ENCODE measurements around the gene BRDT. TPM values are rescaled to one million over a fixed set of nuclear protein-coding genes. Genes with fewer than 3 reads are reported as not detected.

The BRDT gene
- total RNA-seq, 1 donor from 2014 or later = not detected

- Histone ChIP-seq H3K4me3 (ENCODE audit: low read length in 3 of 3) (no peak overlapping the region), H3K27me3 (ENCODE audit: control insufficient read depth in 3 of 3, insufficient read depth in 3 of 3, low read length in 3 of 3) (no peaks in the 10 kb centered on the region), H3K9me3 (ENCODE audit: control insufficient read depth in 3 of 3, low read length in 3 of 3) (no peaks in the 10 kb centered on the region), H3K36me3 (ENCODE audit: control insufficient read depth in 3 of 3, insufficient read depth in 3 of 3, low read length in 3 of 3) (no peaks in the 10 kb centered on the region), H3K4me1 (ENCODE audit: control insufficient read depth in 3 of 3, insufficient read depth in 3 of 3, low read length in 3 of 3) (no peaks in the 10 kb centered on the region), H3K27ac (ENCODE audit: low read depth, low read length) (no peak overlapping the region), H3K9ac (ENCODE audit: low read depth in 1 of 3, low read length in 3 of 3) (no peak overlapping the region)
Observed at GRCh38 chr1:91928026-91928425, 21.2 kb upstream of the BRDT start.

- Histone ChIP-seq H3K9me3 (ENCODE audit: control insufficient read depth in 3 of 3, low read length in 3 of 3) (no peaks in the 10 kb centered on the region), H3K4me1 (ENCODE audit: control insufficient read depth in 3 of 3, insufficient read depth in 3 of 3, low read length in 3 of 3) (no peaks in the 10 kb centered on the region), H3K36me3 (ENCODE audit: control insufficient read depth in 3 of 3, insufficient read depth in 3 of 3, low read length in 3 of 3) (no peaks in the 10 kb centered on the region), H3K27me3 (ENCODE audit: control insufficient read depth in 3 of 3, insufficient read depth in 3 of 3, low read length in 3 of 3) (no peaks in the 10 kb centered on the region), H3K27ac (ENCODE audit: low read depth, low read length) (no peak overlapping the region), H3K4me3 (ENCODE audit: low read length in 3 of 3) (no peak overlapping the region), H3K9ac (ENCODE audit: low read depth in 1 of 3, low read length in 3 of 3) (peak overlapping the region in 1 of 3 donors; percentile 8)
Observed at GRCh38 chr1:91929250-91929649, 20.0 kb upstream of the BRDT start.

DNA sequence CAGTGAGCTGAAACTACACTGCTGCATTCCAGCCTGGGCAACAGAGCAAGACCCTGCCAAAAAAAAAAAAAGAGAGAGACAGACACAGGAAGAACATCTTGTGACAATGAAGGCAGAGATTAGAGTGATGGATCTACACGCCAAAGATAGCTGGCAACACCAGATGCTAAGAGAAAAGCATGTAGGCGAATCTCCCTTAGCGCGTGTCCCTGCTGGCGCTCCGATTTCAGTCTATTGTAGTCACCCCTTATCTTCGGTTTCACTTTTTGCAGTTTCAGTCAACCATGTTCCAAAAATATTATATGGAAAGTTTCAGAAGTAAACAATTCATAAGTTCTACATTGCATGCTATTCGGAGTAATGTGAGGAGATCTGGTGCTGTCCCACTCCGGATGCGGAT is 11.6 kb upstream of the BRDT start:
- no peak overlapping the region for H3K4me3 ChIP-seq (ENCODE audit: low read length in 3 of 3)

DNA sequence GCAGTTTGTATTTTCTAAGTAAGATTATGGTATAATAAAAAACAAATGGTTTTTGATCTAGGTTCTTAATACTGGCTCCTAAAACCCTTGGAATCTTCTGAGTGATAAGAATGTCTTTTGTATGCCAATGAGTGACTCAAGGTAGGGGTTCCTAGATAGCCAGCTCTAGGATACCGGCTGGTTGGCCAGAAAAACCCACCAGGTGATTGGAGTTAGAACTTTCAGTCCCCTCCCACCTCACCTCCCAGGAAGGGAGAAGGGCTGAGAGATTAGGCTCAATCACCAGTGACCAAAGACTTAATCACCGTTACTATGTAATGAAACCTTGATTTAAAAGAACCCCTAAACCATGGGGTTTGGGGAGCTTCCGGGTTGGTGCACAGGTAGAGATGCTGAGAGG is 8.7 kb upstream of the BRDT start:
- Histone ChIP-seq H3K27ac (ENCODE audit: low read depth, low read length) (no peak overlapping the region), H3K9me3 (ENCODE audit: control insufficient read depth in 3 of 3, low read length in 3 of 3) (no peaks in the 10 kb centered on the region), H3K27me3 (ENCODE audit: control insufficient read depth in 3 of 3, insufficient read depth in 3 of 3, low read length in 3 of 3) (no peaks in the 10 kb centered on the region), H3K4me3 (ENCODE audit: low read length in 3 of 3) (no peak overlapping the region), H3K36me3 (ENCODE audit: control insufficient read depth in 3 of 3, insufficient read depth in 3 of 3, low read length in 3 of 3) (no peaks in the 10 kb centered on the region), H3K9ac (ENCODE audit: low read depth in 1 of 3, low read length in 3 of 3) (no peak overlapping the region), H3K4me1 (ENCODE audit: control insufficient read depth in 3 of 3, insufficient read depth in 3 of 3, low read length in 3 of 3) (no peaks in the 10 kb centered on the region)

More for the DNA sequence above, 11.6 kb upstream of the BRDT start:
- Histone ChIP-seq H3K9ac (ENCODE audit: low read depth in 1 of 3, low read length in 3 of 3) (no peak overlapping the region), H3K27ac (ENCODE audit: low read depth, low read length) (no peak overlapping the region), H3K9me3 (ENCODE audit: control insufficient read depth in 3 of 3, low read length in 3 of 3) (no peaks in the 10 kb centered on the region), H3K4me1 (ENCODE audit: control insufficient read depth in 3 of 3, insufficient read depth in 3 of 3, low read length in 3 of 3) (no peaks in the 10 kb centered on the region), H3K36me3 (ENCODE audit: control insufficient read depth in 3 of 3, insufficient read depth in 3 of 3, low read length in 3 of 3) (no peaks in the 10 kb centered on the region), H3K27me3 (ENCODE audit: control insufficient read depth in 3 of 3, insufficient read depth in 3 of 3, low read length in 3 of 3) (no peaks in the 10 kb centered on the region)

- H3K27ac ChIP-seq (ENCODE audit: low read depth, low read length) = no peak overlapping the region
- H3K4me3 ChIP-seq (ENCODE audit: low read length in 3 of 3) = no peak overlapping the region
- no peaks in the 10 kb centered on the region for H3K27me3 ChIP-seq (ENCODE audit: control insufficient read depth in 3 of 3, insufficient read depth in 3 of 3, low read length in 3 of 3)
- no peaks in the 10 kb centered on the region for H3K36me3 ChIP-seq (ENCODE audit: control insufficient read depth in 3 of 3, insufficient read depth in 3 of 3, low read length in 3 of 3)
- H3K9ac ChIP-seq (ENCODE audit: low read depth in 1 of 3, low read length in 3 of 3) = no peak overlapping the region
- H3K9me3 ChIP-seq (ENCODE audit: control insufficient read depth in 3 of 3, low read length in 3 of 3) = no peaks in the 10 kb centered on the region
- no peaks in the 10 kb centered on the region for H3K4me1 ChIP-seq (ENCODE audit: control insufficient read depth in 3 of 3, insufficient read depth in 3 of 3, low read length in 3 of 3)
Observed at GRCh38 chr1:91944087-91944486, 5.1 kb upstream of the BRDT start.

- H3K27me3 ChIP-seq (ENCODE audit: control insufficient read depth in 3 of 3, insufficient read depth in 3 of 3, low read length in 3 of 3) = no peaks in the 10 kb centered on the region
- no peaks in the 10 kb centered on the region for H3K9me3 ChIP-seq (ENCODE audit: control insufficient read depth in 3 of 3, low read length in 3 of 3)
- no peaks in the 10 kb centered on the region for H3K36me3 ChIP-seq (ENCODE audit: control insufficient read depth in 3 of 3, insufficient read depth in 3 of 3, low read length in 3 of 3)
- no peaks in the 10 kb centered on the region for H3K4me1 ChIP-seq (ENCODE audit: control insufficient read depth in 3 of 3, insufficient read depth in 3 of 3, low read length in 3 of 3)
- no peak overlapping the region for H3K27ac ChIP-seq (ENCODE audit: low read depth, low read length)
- H3K4me3 ChIP-seq (ENCODE audit: low read length in 3 of 3) = no peak overlapping the region
- H3K9ac ChIP-seq (ENCODE audit: low read depth in 1 of 3, low read length in 3 of 3) = no peak overlapping the region
Observed at GRCh38 chr1:91948097-91948496, 1.1 kb upstream of the BRDT start.

GRCh38 chr1:91948501-91949355 is 473 bp upstream of the BRDT start:
- H3K4me3 ChIP-seq (ENCODE audit: low read length in 3 of 3) = no peak overlapping the region
- no peaks in the 10 kb centered on the region for H3K4me1 ChIP-seq (ENCODE audit: control insufficient read depth in 3 of 3, insufficient read depth in 3 of 3, low read length in 3 of 3)
- no peak overlapping the region for H3K27ac ChIP-seq (ENCODE audit: low read depth, low read length)
- no peaks in the 10 kb centered on the region for H3K27me3 ChIP-seq (ENCODE audit: control insufficient read depth in 3 of 3, insufficient read depth in 3 of 3, low read length in 3 of 3)
- no peaks in the 10 kb centered on the region for H3K36me3 ChIP-seq (ENCODE audit: control insufficient read depth in 3 of 3, insufficient read depth in 3 of 3, low read length in 3 of 3)
- H3K9me3 ChIP-seq (ENCODE audit: control insufficient read depth in 3 of 3, low read length in 3 of 3) = no peaks in the 10 kb centered on the region
- no peak overlapping the region for H3K9ac ChIP-seq (ENCODE audit: low read depth in 1 of 3, low read length in 3 of 3)

GRCh38 chr1:91952187-91952586 is 3.0 kb downstream of the BRDT start:
- Histone ChIP-seq H3K36me3 (ENCODE audit: control insufficient read depth in 3 of 3, insufficient read depth in 3 of 3, low read length in 3 of 3) (no peaks in the 10 kb centered on the region), H3K27me3 (ENCODE audit: control insufficient read depth in 3 of 3, insufficient read depth in 3 of 3, low read length in 3 of 3) (no peaks in the 10 kb centered on the region), H3K4me3 (ENCODE audit: low read length in 3 of 3) (no peak overlapping the region), H3K27ac (ENCODE audit: low read depth, low read length) (no peak overlapping the region), H3K9me3 (ENCODE audit: control insufficient read depth in 3 of 3, low read length in 3 of 3) (no peaks in the 10 kb centered on the region), H3K4me1 (ENCODE audit: control insufficient read depth in 3 of 3, insufficient read depth in 3 of 3, low read length in 3 of 3) (no peaks in the 10 kb centered on the region), H3K9ac (ENCODE audit: low read depth in 1 of 3, low read length in 3 of 3) (no peak overlapping the region)

- no peaks in the 10 kb centered on the region for H3K36me3 ChIP-seq (ENCODE audit: control insufficient read depth in 3 of 3, insufficient read depth in 3 of 3, low read length in 3 of 3)
- H3K4me3 ChIP-seq (ENCODE audit: low read length in 3 of 3) = no peak overlapping the region
- no peaks in the 10 kb centered on the region for H3K9me3 ChIP-seq (ENCODE audit: control insufficient read depth in 3 of 3, low read length in 3 of 3)
- no peaks in the 10 kb centered on the region for H3K4me1 ChIP-seq (ENCODE audit: control insufficient read depth in 3 of 3, insufficient read depth in 3 of 3, low read length in 3 of 3)
- no peaks in the 10 kb centered on the region for H3K27me3 ChIP-seq (ENCODE audit: control insufficient read depth in 3 of 3, insufficient read depth in 3 of 3, low read length in 3 of 3)
- no peak overlapping the region for H3K27ac ChIP-seq (ENCODE audit: low read depth, low read length)
- H3K9ac ChIP-seq (ENCODE audit: low read depth in 1 of 3, low read length in 3 of 3) = no peak overlapping the region
Observed at GRCh38 chr1:91958926-91959325, 9.7 kb downstream of the BRDT start.

GRCh38 chr1:91968334-91968733 is 19.1 kb downstream of the BRDT start:
- H3K4me1 ChIP-seq (ENCODE audit: control insufficient read depth in 3 of 3, insufficient read depth in 3 of 3, low read length in 3 of 3) = no peaks in the 10 kb centered on the region
- no peak overlapping the region for H3K27ac ChIP-seq (ENCODE audit: low read depth, low read length)
- H3K36me3 ChIP-seq (ENCODE audit: control insufficient read depth in 3 of 3, insufficient read depth in 3 of 3, low read length in 3 of 3) = no peaks in the 10 kb centered on the region
- H3K27me3 ChIP-seq (ENCODE audit: control insufficient read depth in 3 of 3, insufficient read depth in 3 of 3, low read length in 3 of 3) = no peaks in the 10 kb centered on the region
- no peaks in the 10 kb centered on the region for H3K9me3 ChIP-seq (ENCODE audit: control insufficient read depth in 3 of 3, low read length in 3 of 3)
- no peak overlapping the region for H3K9ac ChIP-seq (ENCODE audit: low read depth in 1 of 3, low read length in 3 of 3)
- no peak overlapping the region for H3K4me3 ChIP-seq (ENCODE audit: low read length in 3 of 3)

All from skeletal muscle tissue (tissue), 4 donors.